C4-2B (cell line): ENCODE measurements around the gene PODNL1.

Source experiments
- ZFX ChIP-seq: fragments of 450-650 bp; IDR thresholded peaks from 2 replicates; pipeline ENCODE4 v1.6.1; 2017
- TF ChIP-seq, protein P1 (sequence below): fragments of 450-650 bp; conservative IDR thresholded peaks from 2 replicates; pipeline ENCODE4 v1.5.1; 2017; ENCODE audit warnings: mild to moderate bottlenecking

DNA sequence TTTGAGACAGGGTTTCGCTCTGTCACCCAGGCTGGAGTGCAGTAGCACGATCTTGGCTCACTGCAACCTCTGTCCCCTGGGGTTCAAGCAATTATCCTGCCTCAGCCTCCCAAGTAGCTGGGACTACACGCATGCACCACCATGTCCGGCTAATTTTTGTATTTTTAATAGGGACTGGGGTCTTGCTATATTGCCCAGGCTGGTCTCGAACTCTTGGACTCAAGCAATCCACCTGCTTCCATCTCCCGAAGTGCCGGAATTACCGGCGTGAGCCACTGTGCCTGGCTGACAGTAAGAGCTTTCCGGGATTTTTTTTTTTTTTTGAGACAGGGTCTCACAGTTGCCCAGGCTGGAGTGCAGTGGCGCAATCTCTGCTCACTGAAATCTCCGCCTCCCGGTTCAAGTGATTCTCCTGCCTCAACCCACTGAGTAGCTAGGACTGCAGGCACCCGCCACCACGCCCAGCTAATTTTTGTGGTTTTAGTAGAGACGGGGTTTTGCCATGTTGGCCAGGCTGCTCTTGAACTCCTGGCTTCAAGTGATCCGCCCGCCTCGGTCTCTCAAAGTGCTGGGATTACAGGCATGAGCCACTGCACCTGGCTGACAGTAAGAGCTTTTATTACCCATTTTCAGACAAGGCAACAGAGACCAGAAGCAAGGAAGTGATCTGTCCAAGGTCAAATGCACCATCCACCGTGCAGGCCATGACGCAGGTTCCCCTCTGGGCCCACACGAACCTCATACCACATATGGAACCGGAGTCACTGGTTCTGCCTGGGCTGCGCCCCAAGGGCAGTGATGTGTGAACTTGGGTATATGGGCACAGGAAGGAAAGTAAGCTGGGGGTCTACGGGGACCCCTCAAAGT is 46.9 kb upstream of the PODNL1 start:
- TF ChIP-seq, protein P1, sequence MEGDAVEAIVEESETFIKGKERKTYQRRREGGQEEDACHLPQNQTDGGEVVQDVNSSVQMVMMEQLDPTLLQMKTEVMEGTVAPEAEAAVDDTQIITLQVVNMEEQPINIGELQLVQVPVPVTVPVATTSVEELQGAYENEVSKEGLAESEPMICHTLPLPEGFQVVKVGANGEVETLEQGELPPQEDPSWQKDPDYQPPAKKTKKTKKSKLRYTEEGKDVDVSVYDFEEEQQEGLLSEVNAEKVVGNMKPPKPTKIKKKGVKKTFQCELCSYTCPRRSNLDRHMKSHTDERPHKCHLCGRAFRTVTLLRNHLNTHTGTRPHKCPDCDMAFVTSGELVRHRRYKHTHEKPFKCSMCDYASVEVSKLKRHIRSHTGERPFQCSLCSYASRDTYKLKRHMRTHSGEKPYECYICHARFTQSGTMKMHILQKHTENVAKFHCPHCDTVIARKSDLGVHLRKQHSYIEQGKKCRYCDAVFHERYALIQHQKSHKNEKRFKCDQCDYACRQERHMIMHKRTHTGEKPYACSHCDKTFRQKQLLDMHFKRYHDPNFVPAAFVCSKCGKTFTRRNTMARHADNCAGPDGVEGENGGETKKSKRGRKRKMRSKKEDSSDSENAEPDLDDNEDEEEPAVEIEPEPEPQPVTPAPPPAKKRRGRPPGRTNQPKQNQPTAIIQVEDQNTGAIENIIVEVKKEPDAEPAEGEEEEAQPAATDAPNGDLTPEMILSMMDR, result no peak
- TF ChIP-seq ZFX, result no peak
